GM12872 (cell line): Measurements from ENCODE around the gene PHAX.

ENCODE experiments used
- CTCF ChIP-seq: IDR thresholded peaks from 3 replicates; pipeline ENCODE4 v1.5.1; 2011; ENCODE audit warnings: low read depth, mild to moderate bottlenecking, low read length, moderate library complexity; ENCODE audit not compliant: insufficient read depth

The PHAX gene

GRCh38 chr5:126595486-126596083, 5.2 kb upstream of the PHAX start:
- no peak for TF ChIP-seq CTCF

- no peak for TF ChIP-seq CTCF
Measured at GRCh38 chr5:126597156-126597555, 3.6 kb upstream of the PHAX start.

GRCh38 chr5:126599499-126599898, 1.2 kb upstream of the PHAX start:
- no peak for TF ChIP-seq CTCF

- no peak for TF ChIP-seq CTCF
Measured at GRCh38 chr5:126603402-126603991, 2.8 kb downstream of the PHAX start.

GRCh38 chr5:126605525-126605924, 4.8 kb downstream of the PHAX start:
- no peak for TF ChIP-seq CTCF

- TF ChIP-seq CTCF, result no peak
Measured at GRCh38 chr5:126610160-126610559, 9.4 kb downstream of the PHAX start.

- TF ChIP-seq CTCF, result no peak
Measured at GRCh38 chr5:126610616-126611015, 9.9 kb downstream of the PHAX start.
